ENCODE data around the gene EXD3. TPM values are rescaled to one million over a fixed set of nuclear protein-coding genes. Genes with fewer than 3 reads are reported as not detected.

EXD3 gene
- total RNA-seq, 2 experiments from 2014 or later: 8.1 to 9.0 TPM

GRCh38 chr9:137318602-137319001 is 104.4 kb downstream of the EXD3 start:
- POLR2A ChIA-PET: interaction anchor here (0.8 kb wide), 1 partner anchor 275 kb away, joined by 3 read pairs; no protein-coding TSS in a partner anchor
- H3K36me3 Mint-ChIP-seq (ENCODE audit: low read depth): no peaks in the 10 kb centered on the region
- no peak for ATAC-seq
- H3K4me1 Mint-ChIP-seq (ENCODE audit: low read depth): peaks cover 5% of the 10 kb centered on the region
- H3K27ac Mint-ChIP-seq: no peak overlapping the region
- DNase-seq: no peak
- H3K9me3 Mint-ChIP-seq: no peaks in the 10 kb centered on the region
- no peak overlapping the region for H3K4me3 Mint-ChIP-seq
- no peak for TF ChIP-seq CTCF (IDR thresholded peaks at IDR 0.05)
- intact Hi-C loops (cut with micrococcal nuclease): no loop called here
- CTCF ChIA-PET: interaction anchor here (0.9 kb wide), 1 partner anchor 32 kb away, joined by 3 read pairs; no protein-coding TSS in a partner anchor
- H3K27me3 Mint-ChIP-seq: no peaks in the 10 kb centered on the region

- no peak for ATAC-seq
- intact Hi-C loops (cut with micrococcal nuclease): no loop called here
- POLR2A ChIA-PET: interaction anchor here (0.8 to 0.9 kb wide), 2 partner anchors 16 to 276 kb away, joined by 3 read pairs; partner anchors contain the start of gene NRARP
- H3K27me3 Mint-ChIP-seq: no peaks in the 10 kb centered on the region
- no peaks in the 10 kb centered on the region for H3K9me3 Mint-ChIP-seq
- no peak overlapping the region for H3K4me3 Mint-ChIP-seq
- no peak for DNase-seq
- H3K27ac Mint-ChIP-seq: no peak overlapping the region
- H3K36me3 Mint-ChIP-seq (ENCODE audit: low read depth): no peaks in the 10 kb centered on the region
- CTCF ChIA-PET: interaction anchor here (0.9 to 1.9 kb wide), 2 partner anchors 8 to 31 kb away, joined by 3 to 4 read pairs; no protein-coding TSS in a partner anchor
- TF ChIP-seq CTCF (IDR thresholded peaks at IDR 0.05): no peak
- H3K4me1 Mint-ChIP-seq (ENCODE audit: low read depth): peaks cover 5% of the 10 kb centered on the region
These were observed 105.0 kb downstream of the EXD3 start for GRCh38 chr9:137317718-137318511.

GRCh38 chr9:137317021-137317717 is 105.8 kb downstream of the EXD3 start:
- no peaks in the 10 kb centered on the region for H3K36me3 Mint-ChIP-seq (ENCODE audit: low read depth)
- TF ChIP-seq CTCF (IDR thresholded peaks at IDR 0.05): no peak
- ChIA-PET CTCF (interaction anchor here (1.9 kb wide), 1 partner anchor 9 kb away, joined by 4 read pairs; no protein-coding TSS in a partner anchor), POLR2A (interaction anchor here (0.6 to 1.1 kb wide), 3 partner anchors 11 to 30 kb away, joined by 3 to 4 read pairs (median 4); partner anchors contain the start of gene NRARP)
- ATAC-seq (no peak), DNase-seq (no peak)
- intact Hi-C loops (cut with micrococcal nuclease): no loop called here
- H3K4me3 Mint-ChIP-seq: no peak overlapping the region
- H3K27me3 Mint-ChIP-seq: no peaks in the 10 kb centered on the region
- H3K27ac Mint-ChIP-seq: no peak overlapping the region
- no peaks in the 10 kb centered on the region for H3K9me3 Mint-ChIP-seq
- peaks cover 5% of the 10 kb centered on the region for H3K4me1 Mint-ChIP-seq (ENCODE audit: low read depth)

- no peaks in the 10 kb centered on the region for H3K27me3 Mint-ChIP-seq
- no peaks in the 10 kb centered on the region for H3K36me3 Mint-ChIP-seq (ENCODE audit: low read depth)
- ATAC-seq: peak; percentile 73
- POLR2A ChIA-PET: interaction anchor here (0.6 to 1.1 kb wide), 4 partner anchors 10 to 29 kb away, joined by 3 to 4 read pairs (median 4); partner anchors contain the start of gene NRARP
- TF ChIP-seq CTCF (IDR thresholded peaks at IDR 0.05): no peak
- CTCF ChIA-PET: interaction anchor here (0.7 to 1.9 kb wide), 2 partner anchors 10 to 14 kb away, joined by 3 to 4 read pairs; partner anchors contain the start of gene NRARP
- H3K27ac Mint-ChIP-seq: no peak overlapping the region
- DNase-seq: peak; percentile 62
- no peaks in the 10 kb centered on the region for H3K9me3 Mint-ChIP-seq
- H3K4me1 Mint-ChIP-seq (ENCODE audit: low read depth): peaks cover 5% of the 10 kb centered on the region
- H3K4me3 Mint-ChIP-seq: no peak overlapping the region
- intact Hi-C loops (cut with micrococcal nuclease): no loop called here
These were observed 106.7 kb downstream of the EXD3 start for GRCh38 chr9:137316012-137316981.
